CD4-positive, alpha-beta T cell (primary cell): Measurements from ENCODE around the gene MAPKAP1. TPM values are rescaled to one million over a fixed set of nuclear protein-coding genes. Genes with fewer than 3 reads are reported as not detected.

Source experiments
- ATAC-seq: fragments of 200-7000 bp; cut with Tn5 transposase; one replicate; pipeline ENCODE4 v1.10.0; 2022; ENCODE audit warnings: mild to moderate bottlenecking; ENCODE audit not compliant: poor library complexity
- CTCF ChIA-PET: fragments of 350-600 bp; sonication (Branson Sonifier 250); formaldehyde crosslinking; loops from one replicate; lab custom pipeline; 2021; ENCODE audit warnings: antibody characterized with exemption, inconsistent platforms; lab: Charles Lee
- POLR2A ChIA-PET: fragments of 350-600 bp; sonication (Branson Sonifier 250); formaldehyde crosslinking; loops from one replicate; lab custom pipeline; 2021; ENCODE audit warnings: antibody characterized with exemption, inconsistent platforms; lab: Charles Lee
- DNase-seq, 14 experiments: peaks; one replicate each; pipeline ENCODE4 v3.0.0-alpha.2; 2013 to 2020; ENCODE audit warnings: mixed read lengths in 2 of 14
- H3K27ac ChIP-seq, 2 donors: one replicate each; pipeline versions ENCODE4 v1.5.1 to v1.7.0; 2013; ENCODE audit warnings: low read length in 2 of 2, low read depth in 1 of 2, mild to moderate bottlenecking in 1 of 2
- H3K27me3 ChIP-seq, 2 experiments: 1 replicate in 1 of 2; 2 replicates in 1 of 2; pipeline versions ENCODE4 v1.6.1 to v1.7.0; 2013; ENCODE audit warnings: low read length in 2 of 2, control low read depth in 1 of 2, mild to moderate bottlenecking in 1 of 2, moderate library complexity in 1 of 2; ENCODE audit not compliant: insufficient read depth in 2 of 2, control insufficient read depth in 1 of 2
- H3K36me3 ChIP-seq: one replicate; pipeline ENCODE4 v1.6.1; 2013; ENCODE audit warnings: low read length, control low read depth; ENCODE audit not compliant: insufficient read depth
- H3K4me1 ChIP-seq: one replicate; pipeline ENCODE4 v1.6.1; 2013; ENCODE audit warnings: low read length, control low read depth; ENCODE audit not compliant: insufficient read depth
- H3K4me3 ChIP-seq: one replicate; pipeline ENCODE4 v1.5.1; 2013; ENCODE audit warnings: mild to moderate bottlenecking, low read length, moderate library complexity
- H3K9me3 ChIP-seq, 2 experiments: 1 replicate in 1 of 2; 2 replicates in 1 of 2; pipeline versions ENCODE4 v1.6.1 to v1.7.0; 2013; ENCODE audit warnings: low read length in 2 of 2, mild to moderate bottlenecking in 2 of 2, control low read depth in 1 of 2, moderate library complexity in 1 of 2; ENCODE audit not compliant: control insufficient read depth in 1 of 2, insufficient read depth in 1 of 2
- H3K27ac Mint-ChIP-seq: one replicate; pipeline ENCODE4 v1.8.0; 2020; ENCODE audit warnings: mixed read lengths
- H3K27me3 Mint-ChIP-seq: one replicate; pipeline ENCODE4 v1.8.0; 2021; ENCODE audit warnings: mixed read lengths
- H3K36me3 Mint-ChIP-seq: one replicate; pipeline ENCODE4 v1.8.0; 2021; ENCODE audit warnings: low read depth, mixed read lengths
- H3K4me1 Mint-ChIP-seq: one replicate; pipeline ENCODE4 v1.8.0; 2021; ENCODE audit warnings: low read depth, mixed read lengths
- H3K4me3 Mint-ChIP-seq: one replicate; pipeline ENCODE4 v1.8.0; 2020; ENCODE audit warnings: mild to moderate bottlenecking, mixed read lengths
- H3K9me3 Mint-ChIP-seq: one replicate; pipeline ENCODE4 v1.8.0; 2020; ENCODE audit warnings: mixed read lengths
- CTCF ChIP-seq: fragments of 200-600 bp; IDR thresholded peaks from one replicate; pipeline ENCODE4 v1.8.0; 2022; ENCODE audit warnings: antibody characterized with exemption, mild to moderate bottlenecking
- intact Hi-C, 2 experiments: fragments of 100-400 bp; cut with DNase I in 1 of 2; cut with micrococcal nuclease in 1 of 2; formaldehyde crosslinking; loops; one replicate each; pipeline versions ENCODE4 v1.15.1 to v1.9.0; 2023 to 2025; cut with DNase I, micrococcal nuclease
- total RNA-seq, 174 experiments: library from RNA in 2 of 174; stranded (reverse) in 2 of 174; gene quantifications; one replicate each; pipeline ENCODE4 v1.2.3 and lab custom pipeline; 2021 to 2026

Gene MAPKAP1
- total RNA-seq, 2 experiments from 2014 or later, result 40.3 to 44.9 TPM

GRCh38 chr9:125432715-125433385, 274.2 kb downstream of the MAPKAP1 start:
- no peak overlapping the region for H3K4me3 Mint-ChIP-seq
- intact Hi-C loops, result no loop called here
- CTCF ChIA-PET, result no interaction called here

GRCh38 chr9:125431741-125432271, 275.2 kb downstream of the MAPKAP1 start:
- H3K9me3 Mint-ChIP-seq, result no peaks in the 10 kb centered on the region
- H3K27ac ChIP-seq, result no peak overlapping the region
- ChIA-PET POLR2A (no interaction called here), CTCF (no interaction called here)
- H3K4me1 Mint-ChIP-seq, result no peaks in the 10 kb centered on the region
- H3K36me3 Mint-ChIP-seq, result no peaks in the 10 kb centered on the region
- no peaks in the 10 kb centered on the region for H3K9me3 ChIP-seq
- DNase-seq (no peak), ATAC-seq (no peak)
- no peak for TF ChIP-seq CTCF
- H3K27ac Mint-ChIP-seq, result no peak overlapping the region
- H3K4me3 ChIP-seq, result no peak overlapping the region
- intact Hi-C loops, result no loop called here
- H3K27me3 ChIP-seq, result no peaks in the 10 kb centered on the region
- H3K4me3 Mint-ChIP-seq, result no peak overlapping the region
- H3K27me3 Mint-ChIP-seq, result no peaks in the 10 kb centered on the region
- no peaks in the 10 kb centered on the region for H3K4me1 ChIP-seq
- H3K36me3 ChIP-seq, result no peaks in the 10 kb centered on the region

More at GRCh38 chr9:125432715-125433385, 274.2 kb downstream of the MAPKAP1 start:
- no peak overlapping the region for H3K27ac Mint-ChIP-seq
- no peaks in the 10 kb centered on the region for H3K27me3 ChIP-seq
- no peaks in the 10 kb centered on the region for H3K36me3 ChIP-seq
- ATAC-seq (no peak), DNase-seq (no peak)
- no peaks in the 10 kb centered on the region for H3K9me3 Mint-ChIP-seq
- H3K36me3 Mint-ChIP-seq, result peaks cover 5% of the 10 kb centered on the region
- no peaks in the 10 kb centered on the region for H3K4me1 Mint-ChIP-seq
- no peaks in the 10 kb centered on the region for H3K9me3 ChIP-seq
- no peak overlapping the region for H3K4me3 ChIP-seq
- H3K4me1 ChIP-seq, result no peaks in the 10 kb centered on the region
- no peak overlapping the region for H3K27ac ChIP-seq
- POLR2A ChIA-PET, result no interaction called here
- no peak for TF ChIP-seq CTCF
- H3K27me3 Mint-ChIP-seq, result no peaks in the 10 kb centered on the region

GRCh38 chr9:125431012-125431305, 276.0 kb downstream of the MAPKAP1 start:
- Mint-ChIP-seq H3K36me3 (no peaks in the 10 kb centered on the region), H3K4me1 (no peaks in the 10 kb centered on the region), H3K9me3 (no peaks in the 10 kb centered on the region), H3K27ac (no peak overlapping the region), H3K27me3 (no peaks in the 10 kb centered on the region), H3K4me3 (no peak overlapping the region)
- H3K9me3 ChIP-seq, result no peaks in the 10 kb centered on the region
- no peak overlapping the region for H3K27ac ChIP-seq
- ChIA-PET POLR2A (no interaction called here), CTCF (no interaction called here)
- no peak for TF ChIP-seq CTCF
- ATAC-seq (no peak), DNase-seq (no peak)
- intact Hi-C loops, result no loop called here
- no peaks in the 10 kb centered on the region for H3K4me1 ChIP-seq
- H3K4me3 ChIP-seq, result no peak overlapping the region
- H3K27me3 ChIP-seq, result no peaks in the 10 kb centered on the region
- H3K36me3 ChIP-seq, result no peaks in the 10 kb centered on the region
